Stimulated activated CD8-positive, alpha-beta memory T cell treated with anti-CD3 and anti-CD28 coated beads, Interleukin-7, amount 100 ng/mL, for 24 hours (primary cell): ENCODE results near the gene TKT.

Source experiments
- DNase-seq: peaks from one replicate; pipeline ENCODE4 v3.0.0-alpha.2; 2020; ENCODE audit warnings: low read depth

Gene TKT

DNA sequence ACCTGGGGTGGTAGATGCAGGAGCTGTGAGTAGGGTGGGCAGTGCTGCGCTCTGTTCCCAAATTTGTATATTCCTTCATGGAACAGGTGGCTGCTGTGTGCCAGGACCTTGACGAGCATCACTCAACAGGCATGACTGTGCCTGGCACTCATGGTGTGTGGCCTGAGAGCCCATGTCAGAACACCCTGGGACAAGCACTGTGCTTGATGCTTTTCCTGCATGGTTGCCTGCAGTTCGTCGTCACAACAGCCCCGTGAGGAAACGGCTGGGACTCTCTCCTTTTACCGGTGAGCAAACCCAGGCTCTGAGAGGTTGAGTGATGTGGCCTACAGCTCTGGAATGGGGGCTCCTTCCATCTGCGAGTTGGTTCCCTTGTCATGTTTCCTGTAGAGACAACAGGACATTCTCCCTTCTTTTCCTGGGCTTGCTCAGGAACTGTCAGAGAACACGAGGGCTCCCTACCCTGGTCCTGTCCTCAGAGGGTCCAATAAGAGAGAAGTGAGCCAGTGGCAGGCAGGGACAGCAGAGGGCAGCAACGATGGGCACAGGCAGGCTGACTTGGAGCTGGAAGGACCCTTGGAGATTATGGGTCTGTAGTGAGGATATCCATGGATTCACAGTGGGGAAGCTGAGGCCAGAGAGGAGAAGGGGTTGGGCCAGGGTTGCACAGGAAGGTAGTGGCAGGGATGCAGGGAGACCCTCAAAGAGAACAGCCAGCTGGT is 57.4 kb downstream of the TKT start:
- DNase-seq: no peak

DNA sequence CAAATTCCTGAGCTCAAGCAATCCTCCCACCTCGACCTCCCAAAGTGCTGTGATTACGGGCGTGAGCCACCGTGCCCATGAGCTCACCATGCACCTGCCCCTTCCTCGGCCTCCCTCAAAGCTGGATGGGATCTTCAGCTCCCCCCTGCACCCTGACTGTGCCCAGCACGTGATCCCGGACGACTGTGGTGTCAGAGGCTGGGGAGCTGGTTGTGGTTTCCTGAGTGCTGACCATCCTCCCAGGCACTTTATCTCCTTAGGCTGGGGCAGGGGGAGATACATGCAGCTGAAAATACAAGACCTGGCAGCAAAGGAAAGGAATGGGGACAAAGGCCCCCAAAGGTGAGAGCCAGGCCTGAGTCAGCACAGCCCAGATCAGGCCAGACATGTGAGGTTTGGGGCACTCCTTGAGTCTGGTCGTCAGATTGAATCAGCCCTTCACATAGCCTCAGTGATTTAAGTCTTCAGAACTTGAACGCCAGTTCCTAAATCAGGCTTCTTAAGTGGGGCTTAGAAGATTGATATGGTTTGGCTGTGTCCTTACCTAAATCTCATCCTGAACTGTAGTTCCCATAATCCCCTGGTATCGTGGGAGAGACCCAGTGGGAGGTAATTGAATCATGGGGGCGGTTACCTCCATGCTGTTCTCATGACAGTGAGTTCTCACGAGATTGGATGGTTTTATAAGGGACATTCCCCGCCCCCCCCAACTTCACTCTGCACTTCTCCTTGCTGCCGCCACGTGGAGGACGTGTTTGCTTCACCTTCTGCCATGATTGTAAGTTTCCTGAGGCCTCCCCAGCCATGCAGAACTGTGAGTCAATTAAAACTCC is 59.0 kb downstream of the TKT start:
- no peak for DNase-seq

- DNase-seq: peak; percentile 36
These were observed 59.9 kb downstream of the TKT start for GRCh38 chr3:53195602-53196574.

DNA sequence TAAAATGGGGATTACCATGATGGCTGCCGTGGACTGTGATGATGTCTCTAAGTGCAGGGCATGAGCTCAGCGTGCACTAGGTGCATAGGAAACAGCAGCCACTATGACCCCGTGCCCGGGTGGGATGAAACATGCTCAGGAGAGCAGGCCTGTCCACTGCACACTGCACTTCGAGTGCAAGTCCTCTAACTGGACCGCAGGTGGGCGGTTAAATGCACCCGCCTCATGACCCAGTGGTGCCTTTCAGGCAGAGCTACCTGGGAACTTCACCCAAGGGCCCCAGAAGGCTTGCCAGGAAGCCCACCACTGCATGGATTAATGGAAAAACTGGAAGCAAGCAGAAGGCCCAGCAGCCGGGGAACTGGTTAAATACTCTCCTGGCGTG is 60.8 kb downstream of the TKT start:
- no peak for DNase-seq

- no peak for DNase-seq
These were observed 61.4 kb downstream of the TKT start for GRCh38 chr3:53194210-53195065.

DNA sequence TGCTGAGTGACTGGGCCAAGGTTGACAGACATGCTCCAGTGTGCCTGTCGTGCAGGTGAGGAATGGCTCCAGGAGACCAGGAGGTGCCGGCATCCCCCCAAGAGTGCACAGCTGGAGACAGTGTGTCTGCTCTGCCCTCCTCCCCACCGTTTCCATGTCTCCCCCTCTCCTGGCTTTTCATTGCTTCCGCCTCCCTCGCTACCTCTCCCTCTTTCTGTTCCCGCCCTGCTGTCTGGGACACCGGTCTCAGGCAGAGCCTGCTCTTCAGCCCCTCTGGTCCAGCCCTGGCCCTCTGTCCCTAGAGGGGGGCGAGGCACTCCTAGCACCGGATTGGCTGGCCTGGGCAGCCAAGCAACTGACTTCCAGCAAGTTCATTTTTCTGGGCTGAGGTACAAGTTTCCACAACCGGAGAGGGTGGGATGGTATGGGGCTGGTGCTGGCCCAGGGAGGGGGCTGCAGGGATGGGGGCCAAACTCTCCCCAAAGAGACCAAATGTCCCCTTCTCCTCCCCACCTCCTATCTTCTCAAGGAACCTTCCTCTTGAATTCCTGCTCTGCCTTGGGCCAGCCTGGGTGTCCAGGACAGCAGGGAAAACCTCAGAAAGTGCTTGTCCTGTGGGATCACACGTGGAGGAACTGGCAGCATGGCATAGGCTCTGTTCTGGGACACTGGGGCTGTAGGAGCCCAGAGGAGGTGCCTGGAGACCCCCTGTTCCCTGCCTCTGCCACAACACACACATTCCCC is 62.2 kb downstream of the TKT start:
- DNase-seq: no peak

GRCh38 chr3:53192608-53193007 is 63.2 kb downstream of the TKT start:
- DNase-seq: no peak

GRCh38 chr3:53191836-53192480 is 63.9 kb downstream of the TKT start:
- DNase-seq: no peak

DNA sequence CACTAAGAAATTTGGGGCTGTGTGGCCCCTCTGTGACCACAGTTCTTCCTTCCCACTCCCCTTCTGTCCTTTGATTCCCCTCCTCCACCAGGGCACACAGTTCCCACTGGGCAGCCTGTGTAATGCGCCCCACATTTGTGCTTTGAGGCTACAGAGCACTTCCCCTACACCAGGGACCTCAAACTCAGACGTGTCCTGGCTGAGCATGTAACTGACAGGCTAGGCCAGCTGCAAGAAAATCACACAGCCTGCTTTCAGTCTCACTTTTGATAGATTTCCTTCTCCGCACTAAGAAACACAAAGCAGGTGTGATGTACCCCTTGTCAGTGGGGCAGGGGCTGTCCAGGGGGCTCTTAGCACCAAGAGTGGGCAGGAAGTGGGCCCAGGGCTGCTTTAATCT is 65.2 kb downstream of the TKT start:
- DNase-seq: no peak

- no peak for DNase-seq
These were observed 66.5 kb downstream of the TKT start for GRCh38 chr3:53189276-53189675.

- no peak for DNase-seq
These were observed 67.1 kb downstream of the TKT start for GRCh38 chr3:53188720-53189119.

DNA sequence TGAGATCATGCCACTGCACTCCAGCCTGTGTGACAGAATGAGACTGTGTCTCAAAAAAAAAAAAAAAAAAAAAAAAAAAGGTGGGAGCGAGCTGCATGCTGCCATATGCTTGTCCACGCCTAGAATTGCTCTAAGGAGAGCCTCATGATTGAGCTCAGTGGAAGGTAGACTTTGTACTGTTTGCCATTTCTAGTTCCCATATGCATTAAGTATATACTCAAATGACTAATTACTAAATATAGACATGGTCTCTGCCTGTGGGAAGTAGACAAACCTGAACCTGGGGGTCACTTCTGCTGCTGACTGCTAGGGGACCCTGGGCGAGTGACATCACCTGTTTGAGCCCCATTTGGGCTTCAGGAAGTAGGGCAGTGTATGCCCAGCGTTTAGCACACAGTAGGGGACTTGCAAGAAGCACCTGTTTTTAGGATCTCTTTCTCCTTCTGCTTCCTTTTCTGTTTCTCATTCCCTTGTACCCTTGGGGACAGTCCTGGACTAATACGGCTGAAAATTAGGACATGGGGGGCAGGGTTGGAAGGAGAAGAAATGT is 67.6 kb downstream of the TKT start:
- DNase-seq: no peak

DNA sequence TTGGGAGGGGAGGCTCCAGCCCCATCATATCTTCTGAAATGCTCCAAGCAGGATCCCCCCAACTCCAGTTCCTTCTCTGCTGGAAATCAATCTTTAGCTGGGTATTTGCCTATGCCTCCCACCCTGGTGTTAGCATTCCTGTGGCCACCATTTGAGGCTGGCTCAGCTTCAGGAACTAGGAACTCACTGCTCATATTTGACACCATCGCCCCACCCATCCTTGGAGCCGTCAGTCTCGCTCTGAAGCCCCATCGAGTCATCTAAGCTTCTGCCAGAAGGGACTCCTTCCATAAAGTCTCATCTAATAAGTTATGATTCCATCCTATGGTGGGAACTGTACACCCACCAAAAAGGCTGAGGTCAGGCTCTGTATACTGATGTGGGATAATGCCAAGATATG is 68.4 kb downstream of the TKT start:
- DNase-seq: no peak

GRCh38 chr3:53186726-53187125 is 69.1 kb downstream of the TKT start:
- DNase-seq: no peak

DNA sequence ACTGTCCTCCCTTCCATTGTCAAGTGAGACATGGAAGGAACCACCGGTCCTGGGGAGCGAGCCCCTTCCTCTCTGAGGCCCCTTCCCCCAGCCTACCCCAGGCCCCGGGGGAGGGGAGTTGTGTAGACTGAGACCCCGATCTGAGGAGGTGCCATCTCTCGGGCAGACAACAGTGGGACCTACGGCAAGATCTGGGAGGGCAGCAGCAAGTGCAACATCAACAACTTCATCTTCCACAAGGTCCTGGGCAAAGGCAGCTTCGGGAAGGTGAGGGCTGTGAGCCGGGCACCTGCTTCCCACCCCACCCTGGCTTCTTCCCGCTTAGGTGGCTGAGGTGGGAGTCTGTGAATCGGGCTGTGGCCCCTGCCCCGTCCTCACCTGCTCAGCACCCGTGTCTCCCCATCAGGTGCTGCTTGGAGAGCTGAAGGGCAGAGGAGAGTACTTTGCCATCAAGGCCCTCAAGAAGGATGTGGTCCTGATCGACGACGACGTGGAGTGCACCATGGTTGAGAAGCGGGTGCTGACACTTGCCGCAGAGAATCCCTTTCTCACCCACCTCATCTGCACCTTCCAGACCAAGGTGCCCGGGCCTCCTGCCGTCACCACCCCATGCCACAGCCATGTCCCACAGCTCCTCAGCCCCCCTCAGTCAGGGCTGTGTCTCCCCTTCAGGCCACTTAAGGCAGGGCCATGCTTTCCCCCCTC is 69.9 kb downstream of the TKT start:
- DNase-seq: no peak

GRCh38 chr3:53184701-53185100 is 71.1 kb downstream of the TKT start:
- DNase-seq: no peak

- no peak for DNase-seq
These were observed 72.3 kb downstream of the TKT start for GRCh38 chr3:53183514-53183913.

DNA sequence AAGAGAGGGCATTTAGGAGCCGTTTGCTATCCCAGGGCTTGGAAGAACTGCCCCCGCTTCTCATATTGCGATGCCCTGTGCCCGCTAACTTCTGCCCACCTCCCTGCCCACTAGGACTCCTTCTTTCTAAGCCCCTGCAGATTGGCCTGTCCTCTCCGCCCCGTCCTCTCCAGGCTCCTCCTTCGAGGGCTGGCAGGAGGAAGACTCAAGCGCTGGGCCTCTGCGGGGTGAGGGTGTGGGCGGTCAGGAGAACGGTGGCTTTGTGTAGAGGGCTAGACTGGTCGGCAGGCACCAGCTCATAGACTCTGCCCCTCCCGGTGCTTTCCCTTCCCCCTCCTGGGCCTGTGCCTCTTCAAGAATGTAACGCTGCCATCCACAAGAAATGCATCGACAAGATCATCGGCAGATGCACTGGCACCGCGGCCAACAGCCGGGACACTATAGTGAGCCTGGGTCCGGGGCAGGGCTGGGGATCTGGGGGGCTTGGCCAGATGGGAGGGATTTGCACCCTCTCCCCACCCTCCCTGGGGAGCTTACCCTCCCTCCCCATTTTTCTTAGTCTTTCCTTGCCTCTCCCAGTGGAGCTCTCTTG is 73.0 kb downstream of the TKT start:
- no peak for DNase-seq

- no peak for DNase-seq
These were observed 74.3 kb downstream of the TKT start for GRCh38 chr3:53181528-53181927.
